IMR-90 (cell line): ENCODE results near the gene UBL5. TPM values are rescaled to one million over a fixed set of nuclear protein-coding genes. Genes with fewer than 3 reads are reported as not detected.
A peak's percentile ranks its signal among the peaks of the same experiment; 100 is the strongest.

Experiments used
- ATAC-seq: fragments of 200-7000 bp; cut with Tn5 transposase; 2 replicates; pipeline ENCODE4 v1.9.1; 2020; ENCODE audit warnings: low read depth, mild to moderate bottlenecking, moderate library complexity
- BruUV-seq: library from RNA; stranded (reverse); fragments of 400-500 nt; replicated peaks from 2 replicates; lab custom pipeline; 2021; lab: Mats Ljungman, UMichigan
- CTCF ChIA-PET: fragments of 300-600 bp; formaldehyde crosslinking; extraction: SDS; loops from one replicate; lab custom pipeline; 2021; ENCODE audit warnings: antibody characterized with exemption; lab: Yijun Ruan, JAX
- POLR2A ChIA-PET: fragments of 300-600 bp; sonication (Branson Sonifier 250); formaldehyde crosslinking; loops from one replicate; lab custom pipeline; 2022; ENCODE audit warnings: antibody characterized with exemption; ENCODE audit not compliant: unreplicated experiment; lab: Charles Lee
- DNase-seq: peaks from one replicate; pipeline ENCODE4 v3.0.0; 2013
- H2AFZ ChIP-seq: replicated peaks from 2 replicates; pipeline ENCODE3; 2013; ENCODE audit warnings: low read length, mild to moderate bottlenecking; ENCODE audit not compliant: poor library complexity
- H2AK5ac ChIP-seq: 2 replicates; pipeline ENCODE4 v1.6.1; 2013; ENCODE audit warnings: low read depth, low read length, inconsistent platforms
- H2AK9ac ChIP-seq: replicated peaks from 2 replicates; pipeline ENCODE3; 2013; ENCODE audit warnings: mild to moderate bottlenecking, low read depth, low read length, moderate library complexity; ENCODE audit not compliant: poor library complexity
- H2BK120ac ChIP-seq: 2 replicates; pipeline ENCODE4 v1.6.1; 2013; ENCODE audit warnings: low read depth, low read length, inconsistent platforms
- H2BK15ac ChIP-seq: 3 replicates; pipeline ENCODE4 v1.6.1; 2013; ENCODE audit warnings: low read depth, low read length, inconsistent platforms
- H2BK20ac ChIP-seq: 2 replicates; pipeline ENCODE4 v1.6.1; 2013; ENCODE audit warnings: low read depth, mild to moderate bottlenecking, inconsistent platforms, low read length, moderate library complexity
- H2BK5ac ChIP-seq: 2 replicates; pipeline ENCODE4 v1.6.1; 2013; ENCODE audit warnings: mild to moderate bottlenecking, low read depth, low read length, inconsistent platforms; ENCODE audit not compliant: poor library complexity, severe bottlenecking
- H3K14ac ChIP-seq: replicated peaks from 2 replicates; pipeline ENCODE4 v1.6.1; 2013; ENCODE audit warnings: low read depth, low read length, inconsistent platforms
- H3K18ac ChIP-seq: 2 replicates; pipeline ENCODE4 v1.6.1; 2013; ENCODE audit warnings: low read depth, low read length, control low read depth
- H3K23ac ChIP-seq: 2 replicates; pipeline ENCODE4 v1.6.1; 2013; ENCODE audit warnings: low read depth, low read length, inconsistent platforms
- H3K27ac ChIP-seq: 2 replicates; pipeline ENCODE4 v1.5.1; 2013; ENCODE audit warnings: mild to moderate bottlenecking, control low read depth, low read length; ENCODE audit not compliant: insufficient read depth
- H3K27me3 ChIP-seq: 2 replicates; pipeline ENCODE4 v1.6.1; 2013; ENCODE audit warnings: low read length; ENCODE audit not compliant: control insufficient read depth, insufficient read depth
- H3K36me3 ChIP-seq: 2 replicates; pipeline ENCODE4 v1.6.1; 2013; ENCODE audit warnings: low read length, mixed read lengths; ENCODE audit not compliant: control insufficient read depth, insufficient read depth
- H3K4ac ChIP-seq: 2 replicates; pipeline ENCODE4 v1.6.1; 2013; ENCODE audit warnings: low read depth, low read length, inconsistent platforms
- H3K4me1 ChIP-seq: 2 replicates; pipeline ENCODE4 v1.6.1; 2013; ENCODE audit warnings: low read length, mixed read lengths; ENCODE audit not compliant: control insufficient read depth, insufficient read depth
- H3K4me2 ChIP-seq: 2 replicates; pipeline ENCODE4 v1.6.1; 2013; ENCODE audit warnings: low read depth, mild to moderate bottlenecking, control low read depth, low read length, moderate library complexity
- H3K4me3 ChIP-seq: 2 replicates; pipeline ENCODE4 v1.5.1; 2013; ENCODE audit warnings: low read depth, mild to moderate bottlenecking, control low read depth, low read length, moderate library complexity; ENCODE audit not compliant: insufficient read depth
- H3K56ac ChIP-seq: 2 replicates; pipeline ENCODE4 v1.6.1; 2013; ENCODE audit warnings: low read length, inconsistent platforms; ENCODE audit not compliant: insufficient read depth; ENCODE audit errors: extremely low read depth
- H3K79me1 ChIP-seq, 2 experiments: 2 replicates each; pipeline ENCODE4 v1.6.1; 2013; ENCODE audit warnings: low read length in 2 of 2, inconsistent platforms in 1 of 2, low read depth in 1 of 2
- H3K9ac ChIP-seq: 2 replicates; pipeline ENCODE4 v1.6.1; 2013; ENCODE audit warnings: low read depth, low read length, control low read depth
- H3K9me1 ChIP-seq: 2 replicates; pipeline ENCODE4 v1.6.1; 2013; ENCODE audit warnings: low read length, inconsistent platforms; ENCODE audit not compliant: insufficient read depth
- H3K9me3 ChIP-seq: 2 replicates; pipeline ENCODE4 v1.6.1; 2013; ENCODE audit warnings: low read length; ENCODE audit not compliant: control insufficient read depth, insufficient read depth
- H4K20me1 ChIP-seq: 2 replicates; pipeline ENCODE4 v1.6.1; 2013; ENCODE audit warnings: low read length, inconsistent platforms; ENCODE audit not compliant: insufficient read depth
- H4K5ac ChIP-seq: 2 replicates; pipeline ENCODE4 v1.6.1; 2013; ENCODE audit warnings: mild to moderate bottlenecking, low read depth, low read length, control low read depth
- H4K8ac ChIP-seq, 2 experiments: 2 replicates each; pipeline ENCODE4 v1.6.1; 2013; ENCODE audit warnings: low read depth in 2 of 2, low read length in 2 of 2, control low read depth in 1 of 2, inconsistent platforms in 1 of 2
- H4K91ac ChIP-seq: 2 replicates; pipeline ENCODE4 v1.6.1; 2013; ENCODE audit warnings: low read depth, low read length, inconsistent platforms; ENCODE audit not compliant: insufficient read depth
- BHLHE40 ChIP-seq: fragments of 150-350 bp; IDR thresholded peaks from 2 replicates; pipeline ENCODE4 v1.6.1; 2016; ENCODE audit warnings: mild to moderate bottlenecking, low read depth, low read length
- CEBPB ChIP-seq: IDR thresholded peaks from 2 replicates; pipeline ENCODE4 v1.6.1; 2012; ENCODE audit warnings: low read depth, low read length, improper control_type of control experiment
- CHD1 ChIP-seq: IDR thresholded peaks from 2 replicates; pipeline ENCODE4 v1.6.1; 2012; ENCODE audit warnings: low read depth, low read length, improper control_type of control experiment
- ELK1 ChIP-seq: fragments of 150-350 bp; IDR thresholded peaks from 2 replicates; pipeline ENCODE4 v1.6.1; 2016; ENCODE audit warnings: low read depth, mild to moderate bottlenecking, low read length, moderate library complexity, borderline replicate concordance
- FOS ChIP-seq: fragments of 150-350 bp; IDR thresholded peaks from 2 replicates; pipeline ENCODE4 v1.6.1; 2016; ENCODE audit warnings: low read depth, low read length
- MAFK ChIP-seq: IDR thresholded peaks from 2 replicates; pipeline ENCODE4 v1.6.1; 2012; ENCODE audit warnings: low read depth, low read length, improper control_type of control experiment
- NFE2L2 ChIP-seq: fragments of 150-350 bp; IDR thresholded peaks from 2 replicates; pipeline ENCODE4 v1.6.1; 2016; ENCODE audit warnings: low read depth, mild to moderate bottlenecking, low read length
- RCOR1 ChIP-seq: IDR thresholded peaks from 2 replicates; pipeline ENCODE4 v1.6.1; 2012; ENCODE audit warnings: mild to moderate bottlenecking, low read length, improper control_type of control experiment; ENCODE audit not compliant: insufficient replicate concordance
- RFX5 ChIP-seq: IDR thresholded peaks from 2 replicates; pipeline ENCODE4 v1.8.0; 2012; ENCODE audit warnings: low read depth, mild to moderate bottlenecking, low read length, moderate library complexity
- USF2 ChIP-seq: fragments of 150-350 bp; IDR thresholded peaks from 2 replicates; pipeline ENCODE4 v1.6.1; 2017; ENCODE audit warnings: mild to moderate bottlenecking, antibody characterized with exemption, low read length, low read depth
- WGBS, 2 experiments: methylation state at CpG; one replicate each; pipeline versions ENCODE4 v1.1.5 to v1.1.7; 2013; ENCODE audit warnings: missing lambda C conversion rate in 2 of 2; ENCODE audit not compliant: insufficient read length in 1 of 2; ENCODE audit errors: extremely low coverage in 2 of 2; 5-methylcytosine and 5-hydroxymethylcytosine counted together
- dilution Hi-C: fragments of 300-500 bp; cut with HindIII; formaldehyde crosslinking; loops from one replicate; pipeline ENCODE4 v1.14.3; 2018; ENCODE audit warnings: low sequenced_read_pairs; ENCODE audit not compliant: unreplicated experiment
- in situ Hi-C: fragments of 300-500 bp; cut with MboI; formaldehyde crosslinking; loops from 3 replicates; pipeline ENCODE4 v1.14.3; 2019; ENCODE audit warnings: low sequenced_read_pairs, inconsistent platforms, mixed read lengths
- intact Hi-C: fragments of 100-400 bp; cut with micrococcal nuclease; formaldehyde crosslinking; loops from 2 replicates; pipeline ENCODE4 v1.10.0; 2022
- polyA plus RNA-seq, 3 experiments: library from polyadenylated mRNA; depleted of rRNA; stranded (reverse); fragments of >200 nt; gene quantifications; 2 replicates each; pipeline ENCODE4 v1.2.3, GENCODE V29; 2012; ENCODE audit warnings: low replicate concordance in 1 of 3
- total RNA-seq: library from RNA; depleted of rRNA; stranded (reverse); fragments of >200 nt; gene quantifications from 2 replicates; pipeline ENCODE4 v1.2.3, GENCODE V29; 2012

Gene UBL5
- total and polyA plus RNA-seq, 2 of the 4 experiments (the other 2 are of a cell fraction) = 434 to 1,091 TPM

GRCh38 chr19:9877780-9878510, 50.2 kb downstream of the UBL5 start:
- Histone ChIP-seq H2BK20ac (no peak overlapping the region), H3K4ac (no peak overlapping the region), H4K20me1 (no peaks in the 10 kb centered on the region; the same call in 1 of the 2 replicates), H3K18ac (no peak overlapping the region), H3K36me3 (no peaks in the 10 kb centered on the region), H4K5ac (no peak overlapping the region), H3K9me1 (no peaks in the 10 kb centered on the region), H3K56ac (no peak overlapping the region), H2AK5ac (no peak overlapping the region), H3K79me1 (no peaks in the 10 kb centered on the region), H2AK9ac (no peak overlapping the region), H3K9me3 (peaks cover 5% of the 10 kb centered on the region; the same call in 1 of the 2 replicates), H3K9ac (no peak overlapping the region), H4K91ac (no peak overlapping the region), H3K4me2 (no peak overlapping the region), H3K23ac (no peak overlapping the region), H3K4me1 (no peaks in the 10 kb centered on the region), H3K4me3 (no peak overlapping the region), H2AFZ (no peak overlapping the region), H2BK5ac (no peak overlapping the region), H2BK120ac (no peak overlapping the region), H2BK15ac (no peak overlapping the region), H3K14ac (no peak overlapping the region), H3K27me3 (no peaks in the 10 kb centered on the region), H3K27ac (no peak overlapping the region), H4K8ac (no peak overlapping the region)
- no TSS peak for BruUV-seq
- ChIA-PET CTCF (no interaction called here), POLR2A (no interaction called here)
- DNase-seq (peak; percentile 70), ATAC-seq (peak; percentile 72; the same call in 1 of the 2 replicates)
- in situ Hi-C loops (no loop called here), dilution Hi-C loops (no loop called here), intact Hi-C loops (no loop called here)
- no CpG with 5 or more reads among the region's 10 CpGs for WGBS, 2 experiments
- TF ChIP-seq FOS (no peak), MAFK (no peak), RCOR1 (no peak), ELK1 (no peak), RFX5 (no peak), BHLHE40 (peak; percentile 77), USF2 (peak; percentile 55; the same call in 1 of the 2 replicates), CHD1 (no peak), NFE2L2 (no peak), CEBPB (no peak)
